ENCODE results near the gene RSL1D1. TPM values are rescaled to one million over a fixed set of nuclear protein-coding genes. Genes with fewer than 3 reads are reported as not detected.
"Not testable (repeated sequence)": the region's sequence is repeated elsewhere in the genome, so short reads cannot be mapped to it uniquely, and the experiment has no call there.

The RSL1D1 gene
- polyA plus RNA-seq, 4 donors, result 206 to 264 (median 228) TPM

DNA sequence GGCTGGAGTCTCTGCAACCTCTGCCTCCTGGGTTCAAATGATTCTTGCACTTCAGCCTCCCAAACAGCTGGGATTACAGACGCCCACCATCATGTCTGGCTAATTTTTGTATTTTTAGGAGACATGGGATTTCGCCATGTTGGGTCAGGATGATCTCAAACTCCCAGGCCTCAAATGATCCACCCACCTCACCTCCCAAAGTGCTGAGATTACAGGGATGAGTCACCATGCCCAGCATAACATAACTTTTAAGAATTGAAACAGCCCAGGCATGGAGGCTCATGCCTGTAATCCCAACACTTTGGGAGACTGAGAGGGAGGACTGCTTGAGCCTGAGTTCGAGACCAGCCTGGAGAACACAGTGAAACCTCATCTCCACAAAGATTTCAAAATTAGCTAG is 2.5 kb downstream of the RSL1D1 start:
- no peak for DNase-seq (ENCODE audit: low read depth in 4 of 4, low spot score in 2 of 4)

DNA sequence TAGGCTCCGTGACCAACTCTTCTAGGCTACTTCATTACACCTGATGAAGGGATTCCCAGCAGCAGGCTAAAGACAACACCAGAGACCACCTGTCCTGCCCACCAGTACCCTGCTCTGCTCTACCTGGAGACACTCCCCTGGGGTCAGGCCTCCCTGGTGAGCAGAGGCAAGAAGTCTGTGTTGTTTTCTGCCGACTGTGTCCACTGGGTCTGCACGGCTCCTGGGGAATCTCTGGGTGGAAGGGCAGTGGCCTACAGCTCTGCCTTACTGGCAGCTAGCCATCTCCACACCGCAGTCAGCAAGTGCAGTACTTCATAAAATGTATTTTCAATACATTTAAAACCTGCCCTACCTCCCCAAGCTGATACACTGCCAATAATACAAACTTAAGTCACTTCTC is 6.8 kb downstream of the RSL1D1 start:
- no peak for DNase-seq (ENCODE audit: low read depth in 4 of 4, low spot score in 2 of 4)

DNA sequence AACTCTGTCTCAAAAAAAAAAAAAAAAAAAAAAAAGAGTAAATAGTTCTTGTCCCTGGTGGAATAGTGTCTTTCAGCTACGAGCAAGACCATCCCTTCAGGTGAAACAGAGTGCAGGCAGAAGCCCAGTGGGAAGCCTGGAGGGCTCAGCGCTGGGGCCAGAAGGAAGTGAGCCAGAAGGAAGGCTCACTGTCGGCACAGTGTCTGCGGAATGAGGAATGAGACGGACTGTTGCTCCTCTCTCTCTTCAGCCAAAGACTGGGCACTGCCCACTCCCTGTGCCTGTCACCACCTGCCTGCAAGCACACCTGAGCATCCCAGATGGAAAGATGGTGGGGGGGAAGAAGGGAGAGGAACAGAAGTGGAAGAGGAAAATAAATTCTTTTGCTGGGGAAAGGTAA is 7.5 kb downstream of the RSL1D1 start:
- DNase-seq (ENCODE audit: low read depth in 4 of 4, low spot score in 2 of 4), result no peak

DNA sequence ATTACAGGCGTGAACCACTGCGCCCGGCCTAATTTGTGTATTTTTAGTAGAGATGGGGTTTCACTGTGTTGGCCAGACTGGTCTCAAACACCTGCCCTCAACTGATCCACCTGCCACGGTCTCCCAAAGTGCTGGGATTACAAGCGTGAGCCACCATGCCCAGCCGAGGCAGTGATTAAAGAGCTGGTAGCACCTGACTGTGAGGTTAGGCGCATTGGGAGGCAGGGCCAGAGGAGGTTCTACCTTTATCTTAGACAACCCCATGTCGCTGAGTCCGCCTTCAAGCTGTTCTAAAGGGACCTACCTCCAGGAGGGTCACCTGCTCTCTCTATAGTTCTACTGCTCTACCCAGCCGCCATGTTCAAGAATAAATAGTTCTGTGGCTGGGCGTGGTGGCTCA is 8.1 kb downstream of the RSL1D1 start:
- no peak for DNase-seq (ENCODE audit: low read depth in 4 of 4, low spot score in 2 of 4)

DNA sequence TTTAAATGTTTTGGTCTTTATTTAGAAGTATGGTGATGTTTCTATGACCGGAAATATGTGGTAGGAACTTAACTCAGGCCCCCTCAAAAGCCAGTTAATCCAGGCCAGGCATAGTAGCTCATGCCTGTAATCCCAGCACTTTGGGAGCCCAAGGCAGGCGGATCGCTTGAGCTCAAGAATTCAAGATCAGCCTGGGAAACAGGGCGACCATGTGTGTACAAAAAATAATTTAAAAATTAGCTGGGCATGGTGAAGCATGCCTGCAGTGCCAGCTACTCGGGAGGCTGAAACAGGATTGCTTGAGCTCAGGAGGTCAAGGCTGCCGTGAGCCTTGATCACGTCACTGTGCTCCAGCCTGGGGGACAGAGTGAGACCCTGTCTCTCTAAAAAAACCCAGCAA is 10.3 kb downstream of the RSL1D1 start:
- no peak for DNase-seq (ENCODE audit: low read depth in 4 of 4, low spot score in 2 of 4)

DNA sequence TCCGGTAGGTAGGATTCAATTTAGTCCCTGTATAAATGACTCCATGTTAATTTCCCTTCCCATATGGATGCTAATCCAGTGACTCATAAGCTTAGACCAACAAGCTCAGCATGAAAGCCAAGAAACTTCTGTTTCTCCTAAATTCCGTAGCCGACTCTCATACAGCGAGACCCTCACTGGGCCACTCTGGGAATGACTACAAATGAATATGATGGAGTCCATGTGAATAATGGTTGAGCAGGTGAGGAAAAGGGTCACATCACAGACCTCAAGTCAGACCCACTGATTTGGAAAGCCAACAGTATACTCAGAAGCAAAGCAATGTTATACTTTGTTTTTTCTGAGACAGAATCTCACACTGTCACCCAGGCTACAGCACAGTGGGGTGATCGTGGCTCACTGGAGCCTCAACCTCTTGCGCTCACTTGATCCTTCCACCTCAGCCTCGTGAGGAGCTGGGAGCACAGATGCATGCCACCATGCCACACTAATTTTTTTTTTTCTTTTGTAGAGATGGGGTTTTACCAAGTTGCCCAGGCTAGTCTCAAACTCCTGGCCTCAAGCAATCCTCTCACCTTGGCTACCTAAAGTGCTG is 14.6 kb downstream of the RSL1D1 start:
- no peak for DNase-seq (ENCODE audit: low read depth in 4 of 4, low spot score in 2 of 4)

DNA sequence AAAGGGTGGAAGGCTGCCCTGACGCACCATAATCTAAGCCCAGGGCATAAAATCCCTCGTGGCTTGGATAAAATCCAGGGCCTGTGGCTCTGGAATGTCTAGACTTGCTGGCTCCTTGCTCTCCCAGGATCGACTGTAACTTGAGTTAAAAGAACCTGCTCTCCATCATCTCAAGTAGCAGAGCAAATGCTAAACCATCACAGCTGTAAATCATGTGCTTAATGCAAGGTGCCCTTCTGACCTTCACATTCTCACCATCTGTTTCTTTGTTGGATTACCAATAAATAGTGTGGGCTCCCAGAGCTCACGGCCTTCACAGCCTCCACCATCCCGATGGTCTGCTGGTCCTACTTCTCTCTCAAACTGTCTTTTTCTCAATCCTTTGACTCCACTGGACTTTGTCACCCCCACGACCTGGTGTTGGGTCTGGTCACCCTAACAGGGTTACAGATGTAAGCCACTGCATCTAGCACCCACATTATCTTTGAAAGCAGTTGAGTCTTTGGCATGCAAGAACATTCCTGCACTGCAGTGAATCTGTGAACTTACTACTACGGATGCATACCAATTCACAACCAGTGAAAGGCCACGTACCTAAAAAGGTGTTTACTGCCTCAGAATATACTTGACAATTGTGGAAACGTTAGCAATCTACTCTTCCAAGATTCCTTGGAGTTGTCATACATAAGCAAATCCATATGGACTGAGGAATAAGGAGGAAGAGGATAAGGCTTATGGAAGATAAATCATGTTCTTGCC is 15.3 kb downstream of the RSL1D1 start:
- no peak for DNase-seq (ENCODE audit: low read depth in 4 of 4, low spot score in 2 of 4)

DNA sequence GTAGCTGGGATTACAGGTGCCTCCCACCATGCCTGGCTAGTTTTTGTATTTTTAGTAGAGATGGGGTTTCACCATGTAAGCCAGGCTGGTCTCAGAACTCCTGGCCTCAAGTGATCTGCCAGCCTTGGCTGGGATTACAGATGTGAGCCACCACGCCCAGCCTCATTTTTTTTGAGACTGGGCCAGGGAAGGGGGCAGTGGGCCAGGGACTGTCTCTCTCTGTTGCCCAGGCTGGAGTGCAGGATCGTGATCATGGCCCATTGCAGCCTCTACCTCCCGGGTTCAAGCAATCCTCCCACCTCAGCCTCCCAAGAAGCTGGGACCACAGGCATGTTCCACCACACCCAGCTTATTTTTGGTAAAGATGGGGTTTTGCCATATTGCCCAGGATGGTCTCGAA is 16.0 kb downstream of the RSL1D1 start:
- DNase-seq (ENCODE audit: low read depth in 4 of 4, low spot score in 2 of 4), result no peak

DNA sequence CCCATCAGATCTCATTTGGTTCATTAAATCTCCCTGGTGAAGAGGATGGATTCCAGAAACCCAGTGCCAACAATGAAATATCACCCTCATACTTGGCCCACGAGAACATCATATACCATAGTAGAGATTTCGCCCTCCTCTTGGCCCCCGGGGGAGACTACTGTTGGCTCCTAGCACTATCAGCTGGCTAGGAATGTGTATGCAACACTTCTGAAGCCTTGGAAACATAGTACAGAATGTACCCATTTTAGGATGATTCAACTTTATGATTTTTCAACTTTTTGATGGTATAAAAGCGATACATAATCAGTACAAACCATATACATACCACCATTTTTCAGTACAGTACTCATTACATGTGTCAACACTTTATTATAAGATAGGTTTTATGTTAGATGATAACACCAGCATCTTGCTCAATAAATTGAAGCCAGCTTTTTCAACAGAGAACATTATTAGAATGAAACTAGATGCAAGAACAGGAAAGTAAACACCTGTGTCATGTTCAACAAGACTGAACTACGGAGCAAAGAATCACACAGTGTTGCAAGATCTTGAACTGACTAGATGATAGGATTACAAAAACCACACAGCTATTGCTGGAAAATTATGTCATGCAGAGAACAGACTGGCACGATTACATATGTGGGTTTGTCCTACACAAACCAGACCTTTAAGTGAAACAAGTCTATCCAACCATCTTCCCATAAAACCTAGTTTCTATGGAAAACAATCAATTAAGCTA is 17.2 kb downstream of the RSL1D1 start:
- no peak for DNase-seq (ENCODE audit: low read depth in 4 of 4, low spot score in 2 of 4)

DNA sequence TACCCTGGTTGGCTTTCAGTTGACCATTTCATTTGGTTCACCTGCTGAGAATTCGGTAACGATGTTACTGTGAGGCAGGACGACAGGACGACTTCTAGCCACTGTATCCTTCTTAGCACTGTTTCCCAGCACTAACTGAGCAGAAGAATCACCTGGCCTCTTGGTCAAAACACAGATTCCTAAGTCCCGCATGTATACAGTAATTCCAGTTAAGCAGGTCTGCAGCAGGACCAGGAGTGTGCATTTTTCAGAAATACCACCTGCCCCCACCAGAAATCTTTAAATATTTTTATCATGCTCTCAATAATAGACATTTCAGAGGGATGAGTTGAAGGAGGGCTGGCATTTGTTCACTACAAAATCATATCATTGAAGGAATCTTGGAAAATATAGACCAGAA is 22.6 kb downstream of the RSL1D1 start:
- no peak for DNase-seq (ENCODE audit: low read depth in 4 of 4, low spot score in 2 of 4)

DNA sequence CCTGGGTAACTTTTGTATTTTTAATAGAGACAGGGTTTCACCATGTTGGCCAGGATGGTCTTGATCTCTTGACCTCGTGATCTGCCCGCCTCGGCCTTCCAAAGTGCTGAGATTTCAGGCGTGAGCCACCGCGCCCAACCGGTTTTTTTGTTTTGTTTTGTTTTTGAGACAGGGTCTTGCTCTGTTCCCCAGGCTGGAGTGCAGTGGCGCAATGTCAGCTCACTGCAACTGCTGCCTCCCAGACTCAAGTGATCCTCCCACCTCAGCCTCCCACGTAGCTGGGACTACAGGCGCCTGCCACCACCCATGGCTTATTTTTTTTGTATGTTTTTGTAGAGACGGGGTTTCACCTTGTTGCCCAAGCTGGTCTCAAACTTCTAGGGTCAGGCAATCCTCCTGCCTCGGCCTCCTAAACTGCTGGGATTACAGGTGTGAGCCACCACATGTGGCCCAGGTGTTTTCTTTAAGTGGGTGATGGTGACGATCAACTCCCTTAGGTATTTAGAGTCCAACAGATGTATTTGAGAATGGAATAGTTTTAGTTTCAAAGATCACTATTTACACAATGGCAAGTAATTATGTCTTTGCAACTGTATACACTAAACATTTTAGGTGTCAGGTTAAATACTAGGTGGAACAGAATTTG is 25.7 kb downstream of the RSL1D1 start:
- not testable (repeated sequence) for DNase-seq (ENCODE audit: low read depth in 4 of 4, low spot score in 2 of 4)

DNA sequence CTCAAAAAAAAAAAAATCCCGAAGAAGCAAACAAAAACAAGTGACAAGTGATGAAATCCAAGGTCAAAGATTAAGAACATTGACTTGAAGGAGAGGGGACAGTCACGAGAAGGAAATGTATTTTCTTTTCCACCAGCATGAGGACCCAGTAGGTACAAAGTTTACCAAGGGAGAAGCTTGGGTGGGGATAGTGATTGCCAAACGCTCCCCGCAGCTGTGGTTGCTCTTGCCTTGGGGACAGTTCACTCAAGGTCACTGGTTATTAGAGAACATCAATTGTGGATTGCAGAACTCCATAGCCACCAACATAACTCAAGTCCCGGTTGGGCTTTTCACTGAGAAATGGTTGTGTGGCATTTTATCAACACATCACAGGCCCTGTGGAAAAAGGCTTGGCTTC is 27.0 kb downstream of the RSL1D1 start:
- DNase-seq (ENCODE audit: low read depth in 4 of 4, low spot score in 2 of 4), result no peak

DNA sequence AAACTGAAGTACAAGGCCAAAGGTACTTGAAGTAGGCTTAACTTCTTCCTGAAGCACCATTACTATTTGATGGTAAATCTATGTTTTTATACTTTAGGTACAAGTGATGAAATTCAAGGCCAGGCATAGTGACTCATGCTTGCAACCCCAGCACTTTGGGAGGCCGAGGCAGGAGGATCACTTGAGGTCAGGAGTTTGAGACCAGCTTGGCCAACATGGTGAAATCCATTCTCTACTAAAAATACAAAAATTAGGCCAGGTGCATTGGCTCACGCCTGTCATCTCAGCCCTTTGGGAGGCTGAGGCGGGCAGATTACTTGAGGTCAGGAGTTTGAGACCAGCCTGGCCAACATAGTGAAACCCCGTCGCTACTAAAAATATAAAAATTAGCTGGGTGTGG is 27.7 kb downstream of the RSL1D1 start:
- not testable (repeated sequence) for DNase-seq (ENCODE audit: low read depth in 4 of 4, low spot score in 2 of 4)

DNA sequence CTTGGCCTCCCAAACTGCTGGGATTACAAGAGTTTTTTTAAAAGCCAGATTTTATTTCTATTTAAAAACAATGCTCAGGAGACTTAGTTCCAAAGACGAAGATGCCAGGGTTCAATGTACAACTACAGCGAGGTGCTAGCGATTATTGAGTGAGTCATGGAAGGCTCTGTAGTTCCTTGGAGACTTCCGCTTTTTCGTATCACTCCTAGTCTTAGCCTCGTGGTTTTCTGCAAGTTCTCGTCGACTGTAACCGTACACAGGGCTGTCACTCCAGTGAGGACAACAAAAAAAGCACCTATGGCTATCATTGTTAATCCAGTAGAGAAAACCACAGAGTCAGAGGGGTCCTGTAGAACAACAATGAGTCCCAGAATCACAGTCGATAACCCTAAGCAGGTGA is 31.5 kb downstream of the RSL1D1 start:
- no peak for DNase-seq (ENCODE audit: low read depth in 4 of 4, low spot score in 2 of 4)

DNA sequence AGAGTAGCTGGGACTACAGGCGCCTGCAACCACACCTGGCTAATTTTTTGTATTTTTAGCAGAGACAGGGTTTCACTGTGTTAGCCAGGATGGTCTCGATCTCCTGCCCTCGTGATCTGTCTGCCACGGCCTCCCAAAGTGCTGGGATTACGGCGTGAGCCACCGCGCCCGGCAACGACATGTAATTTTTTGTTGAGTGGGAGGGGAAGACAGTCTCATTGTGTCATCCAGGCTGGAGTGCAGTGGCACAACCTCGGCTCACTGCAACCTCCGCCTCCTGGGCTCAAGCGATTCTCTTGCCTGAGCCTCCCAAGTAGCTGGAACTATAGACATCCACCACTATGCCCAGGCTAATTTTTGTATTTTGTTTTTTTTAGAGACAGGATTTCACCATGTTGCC is 32.4 kb downstream of the RSL1D1 start:
- DNase-seq (ENCODE audit: low read depth in 4 of 4, low spot score in 2 of 4), result not testable (repeated sequence)

DNA sequence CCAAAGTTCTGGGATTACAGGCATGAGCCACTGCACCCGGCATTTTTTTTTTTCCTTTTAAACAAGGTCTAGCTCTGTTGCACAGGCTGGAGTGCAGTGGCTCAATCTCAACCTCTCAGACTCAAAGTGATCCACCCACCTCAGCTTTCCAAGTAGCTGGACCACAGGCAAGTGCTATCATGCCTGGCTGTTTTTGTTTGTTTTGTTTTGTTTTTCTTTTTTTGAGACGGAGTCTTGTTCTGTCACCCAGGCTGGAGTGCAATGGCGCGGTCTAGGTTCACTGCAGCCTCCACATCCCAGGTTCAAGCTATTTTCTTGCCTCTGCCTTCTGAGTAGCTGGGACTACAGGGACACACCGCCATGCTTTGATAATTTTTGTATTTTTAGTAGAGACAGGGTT is 35.2 kb downstream of the RSL1D1 start:
- no peak for DNase-seq (ENCODE audit: low read depth in 4 of 4, low spot score in 2 of 4)

DNA sequence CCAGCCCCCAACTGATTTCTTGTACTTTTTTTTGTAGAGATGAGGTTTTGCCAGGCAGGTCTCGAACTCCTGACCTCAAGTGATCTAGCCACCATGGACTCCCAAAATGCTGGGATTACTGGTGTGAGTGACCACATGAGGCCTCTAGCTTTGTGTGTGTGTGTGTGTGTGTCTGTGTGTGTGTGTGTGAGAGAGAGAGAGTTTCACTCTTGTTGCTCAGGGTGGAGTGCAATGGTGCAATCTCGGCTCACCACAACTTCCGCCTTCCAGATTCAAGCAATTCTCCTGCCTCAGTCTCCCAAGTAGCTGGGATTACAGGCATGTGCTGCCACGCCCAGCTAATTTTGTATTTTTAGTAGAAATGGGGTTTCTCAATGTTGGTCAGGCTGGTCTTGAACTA is 36.5 kb downstream of the RSL1D1 start:
- DNase-seq (ENCODE audit: low read depth in 4 of 4, low spot score in 2 of 4), result not testable (repeated sequence)

DNA sequence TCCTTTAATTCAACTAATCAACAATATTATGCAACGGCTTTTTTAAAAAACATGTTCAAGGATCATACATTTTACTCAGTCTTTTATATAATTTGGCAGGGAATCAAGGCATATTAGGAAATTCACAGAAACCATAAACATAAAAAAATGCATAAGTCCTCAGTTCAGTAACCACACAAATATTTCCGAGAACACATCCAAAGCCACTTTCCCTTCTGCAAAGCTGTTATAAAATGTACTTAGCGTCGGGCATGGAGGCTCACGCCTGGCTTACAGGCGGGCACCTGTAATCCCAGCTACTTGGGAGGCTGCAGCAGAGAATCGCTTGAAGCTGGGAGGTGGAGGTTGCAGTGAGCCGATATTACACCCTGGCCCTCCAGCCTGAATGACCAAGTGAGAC is 44.6 kb downstream of the RSL1D1 start:
- no peak for DNase-seq (ENCODE audit: low read depth in 4 of 4, low spot score in 2 of 4)

DNA sequence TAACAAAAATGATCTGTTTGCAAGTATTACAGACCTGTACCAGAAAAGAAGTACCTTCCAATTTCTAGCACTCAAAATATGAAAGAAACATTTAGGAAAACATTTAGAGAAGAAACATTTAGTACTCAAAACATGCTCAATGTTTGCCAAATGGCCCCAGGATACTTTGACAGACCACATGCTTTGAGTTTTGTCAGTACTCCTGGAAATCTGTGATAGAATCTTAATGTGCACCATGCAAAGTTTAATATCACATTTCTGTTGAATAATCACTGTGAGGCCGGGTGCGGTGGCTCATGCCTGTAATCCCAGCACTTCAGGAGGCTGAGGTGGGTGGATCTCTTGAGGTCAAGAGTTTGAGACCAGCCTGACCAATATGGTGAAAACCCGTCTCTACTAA is 45.8 kb downstream of the RSL1D1 start:
- no peak for DNase-seq (ENCODE audit: low read depth in 4 of 4, low spot score in 2 of 4)

DNA sequence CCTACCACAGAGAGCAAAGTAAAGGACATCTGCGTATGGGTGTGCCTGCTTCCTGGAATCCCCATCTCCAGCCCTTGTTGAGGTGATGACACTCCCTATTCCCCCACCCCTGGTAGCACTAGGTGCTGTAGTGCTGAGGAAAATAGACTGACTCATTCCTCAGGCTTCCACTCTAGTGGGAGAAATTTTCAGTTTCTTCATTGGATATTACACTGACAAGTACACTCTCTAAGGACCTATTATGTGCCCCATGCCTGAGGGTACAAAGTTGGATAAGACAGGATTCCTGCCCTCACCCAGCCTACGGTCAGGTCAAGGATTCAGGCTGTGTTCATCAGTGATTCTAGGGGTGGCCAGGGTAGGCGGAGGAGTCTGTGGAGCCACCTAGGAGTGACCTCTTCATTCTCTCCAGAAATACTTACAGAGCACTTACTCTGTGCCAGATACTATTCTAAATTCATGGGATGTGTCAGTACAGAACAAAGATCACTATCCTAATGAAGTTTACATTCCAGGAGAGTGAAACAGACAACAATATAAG is 49.8 kb downstream of the RSL1D1 start:
- no peak for DNase-seq (ENCODE audit: low read depth in 4 of 4, low spot score in 2 of 4)

DNA sequence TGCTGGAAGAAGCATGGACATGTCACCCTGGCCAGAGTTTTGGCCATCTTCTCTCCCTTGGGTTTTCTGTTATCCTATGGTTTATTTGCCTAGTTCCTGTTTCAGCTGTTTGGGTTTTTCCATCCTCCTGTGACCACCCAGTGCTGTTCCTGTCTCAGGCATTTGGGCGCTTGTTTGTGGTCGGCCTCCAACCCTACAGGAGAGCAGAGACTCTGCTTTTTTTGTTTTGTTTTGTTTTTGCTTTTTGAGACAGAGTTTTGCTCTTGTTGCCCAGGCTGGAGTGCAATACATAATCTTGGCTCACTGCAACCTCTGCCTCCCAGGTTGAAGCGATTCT is 51.0 kb downstream of the RSL1D1 start:
- DNase-seq (ENCODE audit: low read depth in 4 of 4, low spot score in 2 of 4), result no peak

Data from left renal cortex interstitium (tissue), 4 donors.